ENCODE results near the gene PRAMEF12.
"Not testable (repeated sequence)": the region's sequence is repeated elsewhere in the genome, so short reads cannot be mapped to it uniquely, and the experiment has no call there.

PRAMEF12 gene

GRCh38 chr1:12773438-12773837 is at the start of gene PRAMEF12:
Gene PRAMEF12 (plus strand): TSS chr1:12773738. CDS start chr1:12774868, 1,130 bp downstream.
- FAIRE-seq (no peak), DNase-seq (ENCODE audit: insufficient read length, low spot score) (no peak)

DNA sequence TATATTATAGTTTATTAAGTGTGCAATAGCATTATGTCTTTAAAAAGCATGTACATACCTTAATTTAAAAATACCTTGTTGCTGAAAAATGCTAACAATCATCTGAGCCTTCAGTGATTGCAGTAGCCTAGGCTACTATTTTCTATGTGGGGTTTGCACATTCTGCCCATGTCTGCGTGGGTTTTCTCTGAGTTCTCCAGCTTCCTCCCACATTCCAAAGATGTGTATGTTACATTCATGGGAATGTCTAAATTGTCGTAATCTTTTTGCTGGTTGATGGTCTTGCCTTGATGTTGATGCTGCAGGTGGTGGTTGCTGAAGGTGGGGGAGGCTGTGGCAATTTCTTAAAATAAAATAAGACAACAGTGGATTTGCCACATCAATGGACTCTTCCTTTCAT is 45.1 kb upstream of the PRAMEF12 start:
- no peak for FAIRE-seq

GRCh38 chr1:12730156-12730555 is 43.4 kb upstream of the PRAMEF12 start:
- FAIRE-seq, result no peak
- DNase-seq (ENCODE audit: insufficient read length, low spot score), result no peak

More for the DNA sequence above, 45.1 kb upstream of the PRAMEF12 start:
- no peak for DNase-seq (ENCODE audit: insufficient read length, low spot score)

DNA sequence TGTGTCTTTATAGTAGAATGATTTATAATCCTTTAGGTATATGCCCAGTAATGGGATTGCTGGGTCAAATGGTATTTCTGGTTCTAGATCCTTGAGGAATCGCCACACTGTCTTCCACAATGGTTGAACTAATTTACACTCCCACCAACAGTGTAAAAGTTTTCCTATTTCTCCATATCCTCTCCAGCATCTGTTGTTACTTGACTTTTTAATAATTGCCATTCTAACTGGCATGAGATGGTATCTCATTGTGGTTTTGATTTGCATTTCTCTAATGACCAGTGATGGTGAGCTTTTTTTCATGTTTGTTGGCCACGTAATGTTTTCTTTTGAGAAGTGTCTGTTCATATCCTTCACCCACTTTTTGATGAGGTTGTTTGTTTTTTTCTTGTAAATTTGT is 42.5 kb upstream of the PRAMEF12 start:
- not testable (repeated sequence) for FAIRE-seq; DNase-seq (ENCODE audit: insufficient read length, low spot score)

DNA sequence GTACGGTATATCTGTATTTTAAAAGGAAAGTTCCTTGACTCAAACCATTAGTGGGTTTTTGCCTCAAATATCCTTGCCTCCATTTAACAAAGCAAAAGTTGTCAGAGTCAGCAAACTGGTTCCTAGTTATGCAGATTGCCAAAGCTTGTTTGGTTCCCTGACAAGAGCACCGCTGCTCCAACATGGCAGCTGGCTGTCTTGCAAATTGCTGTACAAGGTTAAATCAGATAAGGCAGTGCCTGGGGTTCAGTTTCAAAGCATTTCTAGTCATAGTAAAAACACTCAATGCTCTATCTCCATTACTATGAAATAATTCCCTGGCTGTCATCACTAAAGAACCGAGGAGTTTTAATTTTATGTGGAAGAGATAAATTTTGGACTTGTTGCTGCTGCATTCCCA is 38.9 kb upstream of the PRAMEF12 start:
- DNase-seq (ENCODE audit: insufficient read length, low spot score) (no peak), FAIRE-seq (no peak)

GRCh38 chr1:12738934-12739333 is 34.6 kb upstream of the PRAMEF12 start:
- DNase-seq (ENCODE audit: insufficient read length, low spot score) (no peak), FAIRE-seq (no peak)

- DNase-seq (ENCODE audit: insufficient read length, low spot score) (no peak), FAIRE-seq (no peak)
Measured at GRCh38 chr1:12739613-12740012, 33.9 kb upstream of the PRAMEF12 start.

DNA sequence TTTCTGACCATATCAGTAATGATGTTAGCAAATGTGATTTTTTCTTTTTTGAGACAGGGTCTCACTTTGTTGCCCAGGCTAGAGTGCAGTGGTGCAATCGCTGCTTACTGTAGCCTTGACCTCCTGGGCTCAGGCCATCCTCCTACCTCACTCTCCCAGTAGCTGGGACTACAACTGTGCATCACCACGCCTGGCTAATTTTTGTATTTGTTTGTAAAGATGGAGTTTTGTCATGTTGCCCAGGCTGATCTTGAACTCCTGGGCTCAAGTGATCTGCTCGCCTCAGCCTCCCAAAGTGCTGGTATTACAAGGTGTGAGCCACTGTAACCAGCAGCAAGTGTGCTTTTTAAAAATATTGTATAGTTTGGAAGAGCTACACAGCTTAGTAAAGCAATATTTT is 31.6 kb upstream of the PRAMEF12 start:
- DNase-seq (ENCODE audit: insufficient read length, low spot score) (no peak), FAIRE-seq (no peak)

GRCh38 chr1:12745126-12745991 is 28.2 kb upstream of the PRAMEF12 start:
- no peak for FAIRE-seq
- no peak for DNase-seq (ENCODE audit: insufficient read length, low spot score)

DNA sequence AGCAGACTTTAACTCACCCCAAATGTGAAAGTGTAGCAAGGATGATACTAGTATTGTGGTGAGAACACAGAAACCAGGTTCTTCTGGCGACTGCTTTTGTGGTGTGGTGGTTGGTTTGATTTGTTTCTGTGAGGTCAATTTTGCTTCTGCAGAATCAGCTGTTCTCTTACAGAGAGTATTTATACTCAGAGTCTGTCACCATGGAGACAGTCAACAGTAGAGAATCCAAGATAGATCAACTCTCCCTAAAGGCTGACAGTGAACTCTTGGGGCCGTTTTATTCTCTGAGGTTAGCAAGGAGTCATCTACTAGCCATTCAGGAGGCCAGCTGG is 27.6 kb upstream of the PRAMEF12 start, which contains the start of gene CFAP107:
Gene CFAP107, plus strand, starts transcription at position 209 of the 332 bp plus-strand sequence. CDS start 231 bp downstream, outside the sequence.
- FAIRE-seq, result no peak

GRCh38 chr1:12748778-12749355 is 24.7 kb upstream of the PRAMEF12 start:
- FAIRE-seq, result no peak

More for the DNA sequence above, 27.6 kb upstream of the PRAMEF12 start, which contains the start of gene CFAP107:
- no peak for DNase-seq (ENCODE audit: insufficient read length, low spot score)

GRCh38 chr1:12754738-12755137 is 18.8 kb upstream of the PRAMEF12 start:
- no peak for DNase-seq (ENCODE audit: insufficient read length, low spot score)
- FAIRE-seq, result no peak

More at GRCh38 chr1:12748778-12749355, 24.7 kb upstream of the PRAMEF12 start:
- DNase-seq (ENCODE audit: insufficient read length, low spot score), result no peak

- FAIRE-seq (no peak), DNase-seq (ENCODE audit: insufficient read length, low spot score) (no peak)
Measured at GRCh38 chr1:12756273-12756672, 17.3 kb upstream of the PRAMEF12 start.

- no peak for DNase-seq (ENCODE audit: insufficient read length, low spot score)
- no peak for FAIRE-seq
Measured at GRCh38 chr1:12756768-12757413, 16.6 kb upstream of the PRAMEF12 start.

- DNase-seq (ENCODE audit: insufficient read length, low spot score), result no peak
- no peak for FAIRE-seq
Measured at GRCh38 chr1:12757836-12758235, 15.7 kb upstream of the PRAMEF12 start.

- DNase-seq (ENCODE audit: insufficient read length, low spot score) (no peak), FAIRE-seq (no peak)
Measured at GRCh38 chr1:12760256-12760795, 13.2 kb upstream of the PRAMEF12 start.

DNA sequence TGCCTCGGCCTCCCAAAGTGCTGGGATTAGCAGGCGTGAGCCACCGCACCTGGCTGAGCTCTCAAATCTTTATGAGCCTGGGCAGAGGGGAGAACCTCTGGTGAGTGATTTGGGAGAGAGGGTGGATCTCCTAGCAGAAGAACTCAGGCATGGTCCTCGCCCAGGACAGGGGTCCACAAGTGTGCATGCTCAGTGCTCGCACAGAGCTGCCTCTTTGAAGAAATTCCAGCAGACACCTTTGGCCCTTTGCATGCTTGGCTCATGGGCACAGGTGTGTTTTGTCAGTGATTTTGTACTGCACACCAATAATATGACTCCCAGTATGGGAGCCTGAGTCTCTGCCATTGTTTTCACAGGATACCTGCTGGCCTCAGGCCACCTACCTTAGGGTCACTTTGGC is 11.8 kb upstream of the PRAMEF12 start:
- DNase-seq (ENCODE audit: insufficient read length, low spot score), result no peak
- FAIRE-seq, result no peak

DNA sequence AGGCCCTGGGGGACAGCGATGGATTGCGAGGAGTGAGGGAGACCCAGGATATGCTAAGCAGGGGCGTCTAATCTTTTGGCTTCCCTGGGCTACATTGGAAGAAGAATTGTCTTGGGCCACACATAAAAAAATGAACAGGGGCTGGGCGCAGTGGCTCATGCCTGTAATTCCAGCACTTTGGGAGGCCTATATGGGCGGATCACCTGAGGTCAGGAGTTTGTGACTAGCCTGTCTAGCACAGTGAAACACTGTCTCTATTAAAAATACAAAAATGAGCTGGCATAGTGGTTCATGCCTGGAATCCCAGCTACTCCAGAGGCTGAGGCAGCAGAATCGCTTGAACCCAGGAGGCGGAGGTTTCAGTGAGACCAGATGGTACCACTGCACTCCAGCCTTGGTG is 10.8 kb upstream of the PRAMEF12 start:
- no peak for FAIRE-seq
- DNase-seq (ENCODE audit: insufficient read length, low spot score), result no peak

- DNase-seq (ENCODE audit: insufficient read length, low spot score), result no peak
- no peak for FAIRE-seq
Measured at GRCh38 chr1:12763479-12763878, 10.1 kb upstream of the PRAMEF12 start.

GRCh38 chr1:12764016-12764415 is 9.5 kb upstream of the PRAMEF12 start:
- DNase-seq (ENCODE audit: insufficient read length, low spot score) (no peak), FAIRE-seq (no peak)

DNA sequence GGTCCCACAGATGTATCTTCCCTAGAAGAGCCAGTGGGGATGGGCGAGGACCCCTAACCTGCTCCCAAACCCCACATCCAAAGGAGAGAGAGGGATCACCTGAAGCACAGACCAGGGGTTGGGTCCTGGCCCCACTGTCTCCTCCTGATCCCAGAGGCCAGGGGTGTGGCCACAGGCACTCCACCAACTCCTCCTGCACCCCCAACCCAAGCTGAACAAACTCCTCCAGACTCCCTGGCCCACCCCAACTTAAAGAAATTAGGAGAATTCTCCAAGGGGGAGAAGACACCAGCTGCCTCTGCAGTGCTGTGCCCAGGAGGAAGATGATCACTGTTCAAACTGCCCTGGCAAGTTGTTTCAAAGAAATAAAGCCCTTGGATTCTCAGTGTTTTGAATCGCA is 4.5 kb upstream of the PRAMEF12 start:
- no peak for FAIRE-seq
- no peak for DNase-seq (ENCODE audit: insufficient read length, low spot score)

Data from GM19239 (cell line).